Duodenal mucosa (tissue), 2 donors: ENCODE measurements around the gene TOM1L1.

Source experiments
- H3K27ac ChIP-seq: one replicate; pipeline ENCODE4 v1.7.0; 2013; ENCODE audit warnings: low read depth, low read length
- H3K27me3 ChIP-seq, 2 donors: one replicate each; pipeline ENCODE4 v1.7.0; 2013; ENCODE audit warnings: low read length in 2 of 2, control low read depth in 1 of 2; ENCODE audit not compliant: insufficient read depth in 2 of 2, control insufficient read depth in 1 of 2
- H3K36me3 ChIP-seq, 2 donors: one replicate each; pipeline ENCODE4 v1.7.0; 2013; ENCODE audit warnings: low read length in 2 of 2, control low read depth in 1 of 2; ENCODE audit not compliant: insufficient read depth in 2 of 2, control insufficient read depth in 1 of 2
- H3K4me1 ChIP-seq, 2 donors: one replicate each; pipeline ENCODE4 v1.7.0; 2013; ENCODE audit warnings: low read length in 2 of 2, control low read depth in 1 of 2; ENCODE audit not compliant: insufficient read depth in 2 of 2, control insufficient read depth in 1 of 2
- H3K4me3 ChIP-seq, 2 donors: one replicate each; pipeline ENCODE4 v1.7.0; 2013; ENCODE audit warnings: low read length in 2 of 2, low read depth in 1 of 2
- H3K9ac ChIP-seq, 2 donors: one replicate each; pipeline ENCODE4 v1.7.0; 2013; ENCODE audit warnings: low read length in 2 of 2, low read depth in 1 of 2
- H3K9me3 ChIP-seq, 2 donors: one replicate each; pipeline ENCODE4 v1.7.0; 2013; ENCODE audit warnings: low read length in 2 of 2, control low read depth in 1 of 2; ENCODE audit not compliant: control insufficient read depth in 1 of 2

The TOM1L1 gene

DNA sequence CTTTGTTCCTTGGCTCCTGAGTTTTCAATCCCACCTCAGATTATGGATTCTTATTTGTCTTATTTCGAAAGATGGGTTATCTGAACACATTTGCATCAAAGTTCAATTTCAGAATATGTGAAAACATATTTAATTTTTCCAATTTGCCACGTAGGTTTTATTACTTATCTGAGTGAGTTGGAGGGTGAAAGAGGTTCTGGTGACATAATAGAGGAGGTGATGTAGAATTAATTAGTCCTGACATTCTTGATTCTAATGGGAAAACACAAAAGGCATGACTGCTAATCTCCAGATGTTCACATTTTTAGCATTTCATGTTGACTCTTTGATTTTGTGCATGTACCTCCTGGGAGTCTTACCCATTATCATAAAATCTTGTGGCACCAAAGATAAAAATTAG is 9.1 kb downstream of the TOM1L1 start:
- H3K9ac ChIP-seq = no peak overlapping the region
- peaks cover 8 to 34% of the 10 kb centered on the region in 2 donors for H3K4me1 ChIP-seq
- H3K4me3 ChIP-seq = no peak overlapping the region
- H3K36me3 ChIP-seq = peaks cover 6 to 18% of the 10 kb centered on the region in 2 donors
- H3K27me3 ChIP-seq = no peaks in the 10 kb centered on the region
- H3K27ac ChIP-seq = no peak overlapping the region
- no peaks in the 10 kb centered on the region for H3K9me3 ChIP-seq

GRCh38 chr17:54916721-54917120 is 16.1 kb downstream of the TOM1L1 start:
- Histone ChIP-seq H3K27ac (no peak overlapping the region), H3K9ac (no peak overlapping the region), H3K4me1 (no peaks in the 10 kb centered on the region), H3K9me3 (peaks cover 0 to 4% of the 10 kb centered on the region in 2 donors), H3K4me3 (no peak overlapping the region), H3K27me3 (no peaks in the 10 kb centered on the region), H3K36me3 (peaks cover 30 to 56% of the 10 kb centered on the region in 2 donors)

- Histone ChIP-seq H3K9me3 (peaks cover 0 to 4% of the 10 kb centered on the region in 2 donors), H3K4me1 (no peaks in the 10 kb centered on the region), H3K9ac (no peak overlapping the region), H3K36me3 (peaks cover 29 to 49% of the 10 kb centered on the region in 2 donors), H3K27me3 (no peaks in the 10 kb centered on the region), H3K27ac (no peak overlapping the region), H3K4me3 (no peak overlapping the region)
Observed at GRCh38 chr17:54919425-54919824, 18.8 kb downstream of the TOM1L1 start.

- Histone ChIP-seq H3K27ac (no peak overlapping the region), H3K4me1 (no peaks in the 10 kb centered on the region), H3K9me3 (peaks cover 0 to 4% of the 10 kb centered on the region in 2 donors), H3K27me3 (no peaks in the 10 kb centered on the region), H3K36me3 (peaks cover 34 to 45% of the 10 kb centered on the region in 2 donors), H3K9ac (no peak overlapping the region), H3K4me3 (no peak overlapping the region)
Observed at GRCh38 chr17:54920819-54921218, 20.2 kb downstream of the TOM1L1 start.

DNA sequence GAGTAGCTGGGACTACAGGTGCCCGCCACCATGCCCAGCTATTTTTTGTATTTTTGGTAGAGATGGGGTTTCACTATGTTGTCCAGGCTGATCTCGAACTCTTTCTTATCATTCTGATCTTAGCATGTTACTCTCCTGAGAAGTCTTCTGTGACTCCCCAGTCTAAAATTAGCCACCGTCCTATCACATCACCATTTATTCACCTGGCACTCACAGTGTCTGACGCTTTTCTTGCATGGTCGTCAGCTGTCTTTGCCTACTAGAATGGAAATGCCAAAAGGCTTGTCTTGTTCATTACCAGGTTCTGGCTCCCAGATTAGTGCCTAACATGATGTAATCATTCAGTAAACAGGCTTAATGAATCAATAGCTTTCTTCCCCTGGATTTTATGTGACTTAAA is 23.8 kb downstream of the TOM1L1 start:
- no peak overlapping the region for H3K4me3 ChIP-seq
- peaks cover 14 to 32% of the 10 kb centered on the region in 2 donors for H3K36me3 ChIP-seq
- H3K9me3 ChIP-seq = no peaks in the 10 kb centered on the region
- no peaks in the 10 kb centered on the region for H3K27me3 ChIP-seq
- H3K4me1 ChIP-seq = peaks cover 3 to 13% of the 10 kb centered on the region in 2 donors
- no peak overlapping the region for H3K27ac ChIP-seq
- no peak overlapping the region for H3K9ac ChIP-seq

GRCh38 chr17:54927525-54927924 is 26.9 kb downstream of the TOM1L1 start:
- Histone ChIP-seq H3K9ac (no peak overlapping the region), H3K4me3 (no peak overlapping the region), H3K4me1 (peaks cover 3 to 13% of the 10 kb centered on the region in 2 donors), H3K27me3 (no peaks in the 10 kb centered on the region), H3K36me3 (peaks cover 22 to 30% of the 10 kb centered on the region in 2 donors), H3K27ac (no peak overlapping the region), H3K9me3 (no peaks in the 10 kb centered on the region)

GRCh38 chr17:54932711-54933110 is 32.1 kb downstream of the TOM1L1 start:
- Histone ChIP-seq H3K27ac (no peak overlapping the region), H3K4me3 (no peak overlapping the region), H3K9me3 (no peaks in the 10 kb centered on the region), H3K4me1 (peaks cover 24 to 26% of the 10 kb centered on the region in 2 donors), H3K36me3 (peaks cover 14 to 32% of the 10 kb centered on the region in 2 donors), H3K9ac (no peak overlapping the region), H3K27me3 (no peaks in the 10 kb centered on the region)

DNA sequence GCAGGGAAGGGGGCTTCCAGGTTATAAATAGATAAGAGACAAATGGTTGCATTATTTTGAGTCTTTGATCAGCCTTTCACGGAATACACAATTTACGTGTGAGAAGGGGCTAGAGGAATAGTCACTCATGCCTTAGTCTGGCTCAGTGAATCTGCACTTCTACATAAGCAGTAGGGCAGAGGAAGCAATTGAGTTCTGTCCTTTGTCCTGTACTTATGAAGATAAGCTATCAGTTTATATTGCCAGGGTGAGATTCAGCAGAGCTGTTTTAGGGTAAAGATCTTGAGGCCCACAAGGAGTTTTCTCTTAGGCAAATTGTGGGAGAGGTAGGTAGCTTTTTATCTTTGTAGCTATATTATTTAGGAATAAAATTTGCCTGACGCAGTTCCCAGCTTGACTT is 33.3 kb downstream of the TOM1L1 start:
- peaks cover 14 to 25% of the 10 kb centered on the region in 2 donors for H3K36me3 ChIP-seq
- H3K27ac ChIP-seq = no peak overlapping the region

DNA sequence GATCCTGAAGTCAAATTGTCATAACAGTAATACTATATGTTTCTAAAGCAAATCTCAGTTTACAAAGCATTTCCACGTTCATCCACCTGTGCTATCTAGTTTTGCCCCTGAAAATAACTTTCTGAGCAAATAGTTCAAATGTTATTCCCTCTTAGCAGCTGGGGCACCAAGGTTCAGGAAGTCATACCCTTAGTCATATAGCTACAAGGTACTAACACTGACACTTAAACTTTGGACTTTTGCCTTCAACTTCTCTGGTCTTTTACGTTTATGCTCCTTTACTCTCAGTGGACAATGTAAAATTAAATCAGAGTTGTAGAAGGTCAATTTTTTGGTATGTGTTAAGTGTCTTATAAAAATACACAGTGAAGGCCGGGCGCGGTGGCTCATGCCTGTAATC is 34.8 kb downstream of the TOM1L1 start:
- no peak overlapping the region for H3K9ac ChIP-seq
- peaks cover 14 to 21% of the 10 kb centered on the region in 2 donors for H3K4me1 ChIP-seq
- no peaks in the 10 kb centered on the region for H3K27me3 ChIP-seq
- H3K9me3 ChIP-seq = no peaks in the 10 kb centered on the region
- no peak overlapping the region for H3K4me3 ChIP-seq
- H3K27ac ChIP-seq = no peak overlapping the region
- peaks cover 14 to 28% of the 10 kb centered on the region in 2 donors for H3K36me3 ChIP-seq

More for the DNA sequence above, 33.3 kb downstream of the TOM1L1 start:
- Histone ChIP-seq H3K27me3 (no peaks in the 10 kb centered on the region), H3K9ac (no peak overlapping the region), H3K4me1 (peaks cover 14 to 21% of the 10 kb centered on the region in 2 donors), H3K4me3 (no peak overlapping the region), H3K9me3 (no peaks in the 10 kb centered on the region)

DNA sequence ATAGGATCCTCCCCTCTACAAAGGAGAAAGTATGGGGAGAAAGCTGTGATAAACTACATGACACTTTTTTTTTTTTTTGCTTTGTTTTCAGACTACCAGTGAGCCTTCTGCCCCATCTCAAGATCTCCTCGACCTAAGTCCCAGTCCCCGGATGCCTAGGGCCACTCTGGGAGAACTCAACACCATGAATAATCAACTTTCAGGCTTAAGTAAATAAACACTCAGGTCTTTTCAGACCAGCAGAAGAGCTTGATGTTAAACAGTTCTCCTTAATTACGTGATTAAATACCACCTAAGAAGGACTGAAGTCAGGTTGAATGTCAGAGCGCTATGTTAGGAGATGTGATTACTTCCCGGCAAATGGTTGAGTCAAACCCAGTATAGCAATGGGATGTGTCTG is 36.4 kb downstream of the TOM1L1 start:
- Histone ChIP-seq H3K36me3 (peaks cover 8 to 28% of the 10 kb centered on the region in 2 donors), H3K9ac (no peak overlapping the region), H3K27me3 (no peaks in the 10 kb centered on the region), H3K9me3 (no peaks in the 10 kb centered on the region), H3K4me3 (no peak overlapping the region), H3K4me1 (peaks cover 14 to 21% of the 10 kb centered on the region in 2 donors), H3K27ac (no peak overlapping the region)

GRCh38 chr17:54937426-54937825 is 36.8 kb downstream of the TOM1L1 start:
- Histone ChIP-seq H3K4me3 (no peak overlapping the region), H3K9ac (no peak overlapping the region), H3K36me3 (peaks cover 8 to 28% of the 10 kb centered on the region in 2 donors), H3K9me3 (no peaks in the 10 kb centered on the region), H3K27ac (no peak overlapping the region), H3K27me3 (no peaks in the 10 kb centered on the region), H3K4me1 (peaks cover 14 to 21% of the 10 kb centered on the region in 2 donors)
